PC-9 (cell line): Measurements from ENCODE around the gene SNUPN. TPM values are rescaled to one million over a fixed set of nuclear protein-coding genes. Genes with fewer than 3 reads are reported as not detected.

Source experiments
- BruUV-seq: library from RNA; stranded (reverse); fragments of 400-500 nt; replicated peaks from 2 replicates; lab custom pipeline; 2021; lab: Mats Ljungman, UMichigan
- CTCF ChIA-PET: fragments of 300-600 bp; sonication (Branson Sonifier 250); formaldehyde crosslinking; loops from one replicate; lab custom pipeline; 2022; ENCODE audit warnings: antibody characterized with exemption; lab: Charles Lee
- POLR2A ChIA-PET: fragments of 300-600 bp; sonication (Branson Sonifier 250); formaldehyde crosslinking; loops from one replicate; lab custom pipeline; 2022; ENCODE audit warnings: antibody characterized with exemption; ENCODE audit not compliant: unreplicated experiment; lab: Charles Lee
- DNase-seq, 2 experiments: peaks; one replicate each; pipeline versions ENCODE4 v3.0.0 to v3.0.0-alpha.2; 2015 to 2022; ENCODE audit warnings: mixed read lengths in 1 of 2
- H2AFZ ChIP-seq: fragments of 200-600 bp; sonication (generic); 2 replicates; pipeline ENCODE4 v1.8.1; 2017; ENCODE audit warnings: antibody characterized with exemption
- H3F3A ChIP-seq: fragments of 200-600 bp; sonication (generic); 2 replicates; pipeline ENCODE4 v1.8.1; 2017; ENCODE audit warnings: antibody characterized with exemption, mild to moderate bottlenecking, low read depth; ENCODE audit not compliant: insufficient read depth
- H3K27ac ChIP-seq: fragments of 200-600 bp; sonication (generic); 2 replicates; pipeline ENCODE4 v1.6.1; 2016; ENCODE audit warnings: mixed run types
- H3K27me3 ChIP-seq: fragments of 200-600 bp; sonication (generic); 2 replicates; pipeline ENCODE4 v1.6.1; 2016; ENCODE audit warnings: low read depth, mixed run types; ENCODE audit not compliant: insufficient read depth
- H3K36me3 ChIP-seq: fragments of 200-600 bp; sonication (generic); 2 replicates; pipeline ENCODE4 v1.6.1; 2016; ENCODE audit warnings: low read depth, mixed run types
- H3K4me1 ChIP-seq: fragments of 200-600 bp; sonication (generic); replicated peaks from 2 replicates; pipeline ENCODE4 v1.6.1; 2016; ENCODE audit warnings: mixed run types; ENCODE audit not compliant: insufficient read depth
- H3K4me2 ChIP-seq: fragments of 200-600 bp; sonication (generic); 2 replicates; pipeline ENCODE4 v1.6.1; 2017; ENCODE audit warnings: mixed run types
- H3K4me3 ChIP-seq: fragments of 200-600 bp; sonication (generic); 2 replicates; pipeline ENCODE4 v1.6.1; 2016; ENCODE audit warnings: mixed run types
- H3K79me2 ChIP-seq: fragments of 200-600 bp; sonication (generic); 2 replicates; pipeline ENCODE4 v1.6.1; 2017; ENCODE audit warnings: low read depth, mixed run types
- H3K9me2 ChIP-seq: fragments of 200-600 bp; sonication (generic); 2 replicates; pipeline ENCODE4 v1.8.1; 2017; ENCODE audit warnings: mild to moderate bottlenecking; ENCODE audit not compliant: insufficient read depth
- H3K9me3 ChIP-seq: fragments of 200-600 bp; sonication (generic); 2 replicates; pipeline ENCODE4 v1.8.1; 2016; ENCODE audit warnings: low read depth; ENCODE audit not compliant: insufficient read depth
- H4K20me1 ChIP-seq: fragments of 200-600 bp; sonication (generic); 2 replicates; pipeline ENCODE4 v1.8.1; 2017; ENCODE audit not compliant: insufficient read depth
- CTCF ChIP-seq: fragments of 200-600 bp; sonication (generic); conservative IDR thresholded peaks from 2 replicates; pipeline ENCODE4 v1.6.1; 2017; ENCODE audit warnings: mixed run types, antibody characterized with exemption, mild to moderate bottlenecking, moderate library complexity
- EZH2 ChIP-seq: fragments of 200-600 bp; sonication (generic); IDR thresholded peaks from 2 replicates; pipeline ENCODE4 v1.8.0; 2017; ENCODE audit warnings: antibody characterized with exemption, low read depth
- intact Hi-C: fragments of 100-400 bp; cut with micrococcal nuclease; formaldehyde crosslinking; loops from one replicate; pipeline ENCODE4 v1.10.0; 2022; ENCODE audit not compliant: unreplicated experiment
- total RNA-seq: library from RNA; stranded (reverse); gene quantifications from 2 replicates; pipeline ENCODE4 v1.2.3, GENCODE V29; 2021

Gene SNUPN
- total RNA-seq, 1 experiment from 2014 or later, result 40.0 TPM

GRCh38 chr15:75606026-75606425 is 19.5 kb downstream of the SNUPN start:
- no peak for DNase-seq
- Histone ChIP-seq H3K79me2 (no peaks in the 10 kb centered on the region), H3K27me3 (no peaks in the 10 kb centered on the region), H3K4me1 (no peaks in the 10 kb centered on the region), H3K9me3 (no peaks in the 10 kb centered on the region), H3K36me3 (peaks cover 2% of the 10 kb centered on the region), H3K4me2 (no peak overlapping the region), H4K20me1 (no peaks in the 10 kb centered on the region), H3K4me3 (no peak overlapping the region), H3F3A (no peaks in the 10 kb centered on the region), H3K9me2 (no peaks in the 10 kb centered on the region), H2AFZ (no peak overlapping the region), H3K27ac (no peak overlapping the region)
- BruUV-seq, result no TSS peak
- TF ChIP-seq CTCF (no peak), EZH2 (no peak)
- ChIA-PET CTCF (no interaction called here), POLR2A (no interaction called here)
- intact Hi-C loops, result no loop called here

DNA sequence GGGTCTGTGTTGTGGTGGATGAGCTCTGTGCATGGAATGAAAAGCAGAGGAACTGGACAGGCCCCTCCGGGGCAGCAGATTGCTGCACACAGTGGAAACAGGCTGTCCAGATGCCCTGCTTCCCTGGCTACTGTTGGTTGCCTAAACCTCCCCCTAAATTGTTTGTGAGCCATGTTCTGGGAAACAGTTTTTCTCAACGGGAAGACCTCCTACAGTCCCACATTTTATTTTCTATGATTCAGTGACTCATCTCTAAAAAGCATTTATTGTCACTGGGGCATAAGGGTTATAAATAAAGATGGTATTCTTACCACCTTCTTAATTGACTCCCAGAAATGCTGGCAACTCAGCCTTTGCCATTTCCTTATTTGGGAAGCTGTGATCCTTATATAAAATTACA is 26.1 kb downstream of the SNUPN start:
- no peak for DNase-seq
- intact Hi-C loops, result no loop called here
- no peak overlapping the region for H3K27ac ChIP-seq
- no peak overlapping the region for H3K4me2 ChIP-seq
- CTCF ChIA-PET, result interaction anchor here (1.1 kb wide), 1 partner anchor 87 kb away, joined by 3 read pairs; no protein-coding TSS in a partner anchor
- H2AFZ ChIP-seq, result no peak overlapping the region
- no TSS peak for BruUV-seq
- H3K36me3 ChIP-seq, result peaks cover 6% of the 10 kb centered on the region
- no peak overlapping the region for H3K4me3 ChIP-seq
- H3F3A ChIP-seq, result no peaks in the 10 kb centered on the region
- no peaks in the 10 kb centered on the region for H3K27me3 ChIP-seq
- POLR2A ChIA-PET, result no interaction called here
- TF ChIP-seq CTCF, result no peak
- no peak for TF ChIP-seq EZH2
- peaks cover 3% of the 10 kb centered on the region; the same call in 1 of the 2 replicates for H4K20me1 ChIP-seq
- no peaks in the 10 kb centered on the region for H3K9me3 ChIP-seq
- H3K79me2 ChIP-seq, result no peaks in the 10 kb centered on the region
- H3K9me2 ChIP-seq, result no peaks in the 10 kb centered on the region
- H3K4me1 ChIP-seq, result no peaks in the 10 kb centered on the region

GRCh38 chr15:75598361-75598760 is 27.2 kb downstream of the SNUPN start:
- BruUV-seq, result no TSS peak
- no peak overlapping the region for H3K4me2 ChIP-seq
- no peaks in the 10 kb centered on the region for H3F3A ChIP-seq
- H3K79me2 ChIP-seq, result no peaks in the 10 kb centered on the region
- TF ChIP-seq EZH2 (no peak), CTCF (no peak)
- H3K27ac ChIP-seq, result no peak overlapping the region
- POLR2A ChIA-PET, result no interaction called here
- no peaks in the 10 kb centered on the region for H3K9me3 ChIP-seq
- no peaks in the 10 kb centered on the region for H3K9me2 ChIP-seq
- H2AFZ ChIP-seq, result no peak overlapping the region
- no peaks in the 10 kb centered on the region for H3K4me1 ChIP-seq
- peaks cover 3% of the 10 kb centered on the region; the same call in 1 of the 2 replicates for H4K20me1 ChIP-seq
- intact Hi-C loops, result no loop called here
- H3K36me3 ChIP-seq, result peaks cover 6% of the 10 kb centered on the region
- CTCF ChIA-PET, result interaction anchor here (1.1 kb wide), 1 partner anchor 88 kb away, joined by 3 read pairs; no protein-coding TSS in a partner anchor
- DNase-seq, result no peak
- H3K4me3 ChIP-seq, result no peak overlapping the region
- H3K27me3 ChIP-seq, result no peaks in the 10 kb centered on the region
